OCI-LY1 (cell line): ENCODE measurements around the gene MAGEA11.
"Not testable (repeated sequence)": the region's sequence is repeated elsewhere in the genome, so short reads cannot be mapped to it uniquely, and the experiment has no call there.

Experiments
- CTCF ChIP-seq: fragments of 200-600 bp; sonication (generic), shearing (Covaris generic); IDR thresholded peaks from 2 replicates; pipeline ENCODE4 v1.5.1; 2017; ENCODE audit warnings: mild to moderate bottlenecking, antibody characterized with exemption, low read length, moderate library complexity, mixed read lengths
- EZH2 ChIP-seq: fragments of 200-600 bp; sonication (generic), shearing (Covaris generic); IDR thresholded peaks from 2 replicates; pipeline ENCODE4 v1.8.0; 2017; ENCODE audit warnings: borderline replicate concordance, mixed run types, mild to moderate bottlenecking, antibody characterized with exemption, low read length, moderate library complexity, mixed read lengths

GRCh38 chrX:149679164-149679678, 32.6 kb upstream of the MAGEA11 start:
- TF ChIP-seq CTCF, EZH2: not testable (repeated sequence)
